Central memory CD4-positive, alpha-beta T cell (primary cell): ENCODE measurements around the gene CAAP1.
"Not testable (repeated sequence)": the region's sequence is repeated elsewhere in the genome, so short reads cannot be mapped to it uniquely, and the experiment has no call there.

Source experiments
- DNase-seq: peaks from one replicate; pipeline ENCODE4 v3.0.0; 2022
- total RNA-seq, 3 experiments: gene quantifications; one replicate each; lab custom pipeline; 2026; lab: John Stamatoyannopoulos, UW

Gene CAAP1
- 24.5 to 49.8 (median 36.4) reads per million in 3 experiments for total RNA-seq

DNA sequence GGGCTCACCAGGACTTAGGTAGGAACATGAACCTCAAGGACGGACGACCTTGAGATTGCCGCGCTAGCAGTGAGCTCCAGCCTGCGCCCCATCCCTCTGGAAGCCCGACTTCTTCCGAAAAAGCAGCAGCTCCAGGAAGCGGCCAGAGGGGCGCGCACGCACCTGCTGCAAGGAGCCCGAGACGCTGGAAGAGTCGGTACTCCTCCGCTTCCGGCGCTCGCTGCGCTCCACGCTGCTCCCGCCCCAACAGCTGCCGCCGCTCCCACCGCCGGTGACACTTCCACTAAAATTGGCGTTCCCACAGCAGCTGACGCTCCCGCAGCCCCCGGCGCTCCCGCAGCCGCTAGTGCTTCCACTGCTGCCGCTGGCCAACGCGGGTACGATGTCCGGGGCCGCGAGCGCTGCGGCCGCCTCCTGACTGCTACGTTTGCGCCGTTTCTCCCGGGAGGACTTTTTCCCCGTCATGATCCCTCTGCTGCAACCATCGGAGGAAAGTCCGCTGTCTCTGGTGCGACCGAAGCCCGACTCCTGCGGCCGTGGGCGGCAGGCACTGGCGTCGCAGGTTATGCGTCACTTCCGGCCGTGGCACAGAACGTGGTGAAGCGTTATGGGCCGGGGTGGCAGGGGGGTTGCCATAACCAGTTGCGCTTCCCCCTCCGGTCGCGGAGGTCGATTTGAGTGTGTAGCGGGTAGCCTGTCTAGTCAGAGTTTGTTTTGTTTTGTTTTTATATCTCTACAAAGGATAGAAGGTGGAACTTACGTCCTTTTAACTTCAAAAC is at the start of gene CAAP1:
Gene CAAP1 (minus strand): TSS at position 552 of the 779 bp plus-strand sequence. CDS start 87 bp downstream, at position 465.
- DNase-seq: peak; percentile 89

GRCh38 chr9:26940779-26941178 is 48.2 kb upstream of the CAAP1 start:
- no peak for DNase-seq

GRCh38 chr9:26939955-26940711 is 47.5 kb upstream of the CAAP1 start:
- DNase-seq: no peak

GRCh38 chr9:26937816-26938371 is 45.3 kb upstream of the CAAP1 start:
- no peak for DNase-seq

DNA sequence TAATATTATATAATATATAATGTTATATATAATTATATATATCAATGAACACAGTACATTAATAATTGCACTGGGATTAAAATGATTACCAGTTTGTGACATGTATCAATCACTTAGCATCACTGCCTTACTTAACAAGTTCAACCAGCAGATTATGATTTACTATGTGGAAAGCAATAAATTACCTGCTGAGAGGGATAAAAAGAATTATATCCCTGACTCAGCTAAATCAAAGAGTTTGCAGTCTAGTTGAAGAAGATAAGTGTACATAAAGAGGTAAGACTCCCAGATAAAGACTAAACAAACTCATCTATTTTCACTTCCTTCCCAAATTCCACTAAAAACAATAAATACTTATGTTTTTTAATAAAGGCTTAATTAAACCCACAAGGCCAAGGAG is 43.2 kb upstream of the CAAP1 start:
- no peak for DNase-seq

DNA sequence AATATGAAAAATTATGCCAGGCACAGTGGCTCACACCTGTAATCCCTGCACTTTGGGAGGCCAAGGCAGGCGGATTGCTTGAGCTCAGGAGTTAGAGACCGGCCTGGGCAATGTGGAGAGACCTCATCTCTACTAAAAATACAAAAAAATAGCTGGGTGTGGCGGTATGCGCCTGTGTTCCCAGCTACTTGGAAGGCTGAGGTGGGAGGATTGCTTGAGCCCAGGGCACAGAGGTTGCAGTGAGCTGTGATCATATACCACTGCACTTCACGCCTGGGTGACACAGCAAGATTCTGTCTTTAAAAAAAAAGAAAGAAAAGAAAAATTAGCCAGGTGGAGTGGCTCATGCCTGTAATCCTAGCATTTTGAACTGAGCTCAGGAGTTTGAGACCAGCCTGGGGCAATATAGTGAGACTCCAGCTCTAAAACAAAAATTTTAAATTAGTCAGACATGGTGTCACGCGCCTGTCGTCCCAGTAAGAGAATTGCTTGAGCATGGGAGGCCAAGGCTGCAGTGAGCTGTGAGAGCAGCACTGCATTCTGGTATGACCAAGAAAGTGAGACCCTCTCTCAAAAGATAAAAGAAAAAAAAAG is 36.4 kb upstream of the CAAP1 start:
- no peak for DNase-seq

- no peak for DNase-seq
Measured at GRCh38 chr9:26925609-26926008, 33.0 kb upstream of the CAAP1 start.

DNA sequence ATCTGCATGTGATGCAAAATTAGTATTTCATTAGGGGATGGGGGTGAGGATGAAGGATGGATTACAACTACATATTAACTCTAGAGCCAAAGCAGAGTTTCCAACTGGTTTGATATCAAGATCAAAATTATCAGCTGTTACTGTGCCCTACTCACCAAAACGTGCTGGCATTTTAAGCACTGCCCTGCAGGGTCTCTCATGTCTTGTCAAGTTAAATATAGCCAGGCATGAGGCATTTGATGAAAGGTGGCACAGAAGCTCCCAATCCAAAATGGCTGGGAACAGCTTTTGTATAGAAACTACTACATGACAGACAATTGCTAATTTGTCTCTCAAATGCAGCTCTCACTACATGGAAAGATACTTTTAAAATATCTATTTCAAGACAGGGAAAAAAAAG is 27.1 kb upstream of the CAAP1 start:
- DNase-seq: no peak

- no peak for DNase-seq
Measured at GRCh38 chr9:26913138-26913668, 20.6 kb upstream of the CAAP1 start.

- DNase-seq: no peak
Measured at GRCh38 chr9:26904671-26905070, 12.1 kb upstream of the CAAP1 start.

GRCh38 chr9:26904070-26904469 is 11.5 kb upstream of the CAAP1 start:
- no peak for DNase-seq

GRCh38 chr9:26893030-26893676 is 551 bp upstream of the CAAP1 start:
- DNase-seq: no peak

- DNase-seq: no peak
Measured at GRCh38 chr9:26891726-26892125, 876 bp downstream of the CAAP1 start.

- DNase-seq: no peak
Measured at GRCh38 chr9:26888271-26888670, 4.3 kb downstream of the CAAP1 start.

DNA sequence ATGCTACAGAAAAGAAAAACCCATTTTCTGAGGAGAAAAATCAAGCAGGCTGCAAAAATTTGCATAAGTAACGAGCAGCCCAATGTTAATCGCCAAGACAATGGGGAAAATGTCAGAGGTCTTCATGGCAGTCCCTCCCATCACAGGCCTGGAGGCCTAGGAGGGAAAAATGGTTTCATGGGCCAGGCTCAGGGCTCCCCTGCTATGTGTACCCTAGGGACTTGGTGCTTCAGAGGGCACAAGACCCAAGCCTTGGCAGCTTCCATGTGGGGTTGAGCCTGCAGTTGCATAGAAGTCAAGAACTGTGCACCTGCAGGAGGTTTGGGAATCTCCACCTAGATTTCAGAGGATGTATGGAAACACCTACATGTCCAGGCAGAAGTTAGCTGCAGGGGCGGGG is 10.4 kb downstream of the CAAP1 start:
- no peak for DNase-seq

- DNase-seq: no peak
Measured at GRCh38 chr9:26880262-26880661, 12.3 kb downstream of the CAAP1 start.

- DNase-seq: not testable (repeated sequence)
Measured at GRCh38 chr9:26875155-26875554, 17.4 kb downstream of the CAAP1 start.

GRCh38 chr9:26870292-26870691 is 22.3 kb downstream of the CAAP1 start:
- no peak for DNase-seq

- no peak for DNase-seq
Measured at GRCh38 chr9:26863074-26863473, 29.5 kb downstream of the CAAP1 start.

DNA sequence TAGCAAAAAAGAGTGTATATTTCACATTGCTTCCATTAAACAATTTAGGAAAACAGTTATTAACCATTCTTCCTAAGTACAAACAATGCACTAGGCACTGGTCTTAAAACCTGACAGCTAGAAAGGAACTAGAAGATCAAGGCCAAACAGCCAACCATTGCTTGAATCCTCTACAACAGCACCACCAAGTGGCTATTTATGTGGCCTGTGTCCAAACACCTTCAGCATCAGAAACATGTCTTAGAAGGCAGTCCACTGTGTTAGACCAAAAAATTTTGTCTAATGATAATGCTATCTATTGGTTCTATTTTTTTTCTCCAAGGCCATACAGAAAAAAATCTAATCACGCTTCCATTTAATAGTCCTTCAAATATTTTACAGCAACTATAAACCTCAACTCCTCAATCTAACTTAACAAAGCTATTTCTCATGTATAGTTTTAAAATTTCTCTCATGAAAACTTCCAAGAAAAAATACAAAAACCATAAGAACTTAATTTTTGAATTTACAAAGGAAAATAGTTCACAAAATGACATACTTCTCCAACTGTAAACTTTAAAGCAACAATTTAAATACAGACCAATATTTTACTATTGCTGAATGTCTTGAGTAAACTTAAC is 36.1 kb downstream of the CAAP1 start:
- DNase-seq: no peak

DNA sequence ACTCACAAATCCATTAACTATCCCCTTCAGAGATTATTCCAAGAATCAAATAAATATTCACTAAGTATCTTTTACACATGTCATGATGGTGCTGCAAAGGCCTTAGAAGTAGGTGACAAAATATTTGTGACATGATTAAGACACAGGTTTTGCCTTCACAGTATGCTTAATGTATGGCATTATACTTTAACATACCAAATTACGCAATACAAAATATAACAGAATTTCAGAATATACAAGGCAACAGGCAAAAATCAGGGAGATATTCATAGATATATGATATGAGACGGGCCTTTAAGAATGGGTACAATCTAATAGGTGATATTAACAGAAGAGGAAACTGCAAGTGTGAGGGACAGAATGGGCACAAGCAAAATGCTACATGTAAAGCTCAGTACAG is 41.6 kb downstream of the CAAP1 start:
- DNase-seq: no peak

DNA sequence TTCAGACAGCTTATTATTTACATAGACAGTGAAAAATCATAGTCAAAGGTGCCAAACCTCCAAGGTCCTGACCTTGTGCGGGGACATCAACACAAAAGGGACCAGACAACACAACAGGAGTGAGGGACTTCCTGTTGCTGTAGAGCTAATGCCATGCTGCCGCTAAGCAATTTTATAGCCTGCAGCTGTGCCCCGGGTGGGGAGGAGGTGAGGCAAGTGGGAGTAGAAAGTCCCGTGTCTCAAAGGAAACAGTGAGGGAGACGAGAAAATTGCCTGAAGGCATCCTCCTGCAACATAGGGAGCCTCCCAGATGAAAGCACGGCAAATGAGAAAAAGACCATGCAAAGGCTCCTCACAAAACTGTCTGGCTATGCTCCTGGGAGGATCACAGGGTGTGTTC is 58.8 kb downstream of the CAAP1 start:
- no peak for DNase-seq
